Activated gamma-delta T cell treated with Interleukin-2 at 50 U/mL for 16 hours (primary cell): ENCODE measurements around the gene UGT1A3.

Experiments
- DNase-seq: peaks from one replicate; pipeline ENCODE4 v3.0.0-alpha.2; 2020

The UGT1A3 gene

GRCh38 chr2:233760043-233760442 is 31.2 kb downstream of the UGT1A3 start, which contains the start of gene UGT1A1:
Gene UGT1A1 (plus strand): TSS chr2:233760270. CDS start chr2:233760288, 18 bp downstream.
- no peak for DNase-seq

DNA sequence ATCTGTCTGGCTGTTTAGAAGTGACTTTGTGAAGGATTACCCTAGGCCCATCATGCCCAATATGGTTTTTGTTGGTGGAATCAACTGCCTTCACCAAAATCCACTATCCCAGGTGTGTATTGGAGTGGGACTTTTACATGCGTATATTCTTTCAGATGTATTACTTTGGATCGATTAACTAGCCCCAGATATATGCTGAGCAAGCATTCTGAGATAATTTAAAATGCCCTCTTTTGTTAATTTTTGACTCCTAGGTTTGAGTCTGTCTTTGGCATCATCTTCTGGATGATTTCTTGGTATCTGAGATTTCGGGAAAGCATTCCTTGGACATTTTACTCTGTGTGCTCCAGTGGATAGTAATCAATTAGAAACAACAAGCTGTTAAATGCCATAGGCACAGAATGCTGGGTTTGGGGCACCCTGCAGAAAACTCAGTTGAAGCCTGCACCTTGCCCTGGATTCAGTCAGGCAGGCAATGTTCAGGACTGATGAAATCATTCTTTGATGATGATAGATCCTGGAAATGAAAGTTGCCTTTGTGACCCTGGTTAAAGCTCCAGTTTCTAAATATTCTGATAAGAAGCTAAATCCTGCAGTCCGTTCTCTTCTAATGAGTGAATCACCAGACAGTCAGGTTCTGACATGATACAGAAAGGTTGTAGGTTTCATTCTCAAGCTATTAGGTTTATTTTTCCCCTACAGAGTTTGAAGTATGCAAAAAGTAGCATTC is 32.4 kb downstream of the UGT1A3 start:
- DNase-seq: no peak

DNA sequence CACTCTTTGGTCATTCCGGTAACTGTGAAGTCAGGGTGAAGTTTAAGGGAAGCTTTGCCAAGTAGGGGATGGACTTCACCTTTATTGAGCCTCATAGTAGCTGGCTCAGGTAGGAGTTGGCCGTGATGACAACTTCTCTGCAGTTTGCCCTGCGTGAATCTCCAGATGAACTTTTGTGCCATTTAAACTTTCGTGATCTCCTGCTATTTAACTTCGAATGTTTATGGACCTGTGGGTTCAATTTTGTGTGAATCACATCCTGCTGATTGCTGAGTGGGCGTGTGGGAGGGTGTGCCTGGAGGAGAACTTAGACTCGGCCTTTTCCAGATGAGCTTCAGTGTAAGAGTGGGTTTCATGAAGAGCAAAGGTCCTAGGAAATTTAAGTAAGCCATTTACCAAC is 35.4 kb downstream of the UGT1A3 start:
- no peak for DNase-seq

DNA sequence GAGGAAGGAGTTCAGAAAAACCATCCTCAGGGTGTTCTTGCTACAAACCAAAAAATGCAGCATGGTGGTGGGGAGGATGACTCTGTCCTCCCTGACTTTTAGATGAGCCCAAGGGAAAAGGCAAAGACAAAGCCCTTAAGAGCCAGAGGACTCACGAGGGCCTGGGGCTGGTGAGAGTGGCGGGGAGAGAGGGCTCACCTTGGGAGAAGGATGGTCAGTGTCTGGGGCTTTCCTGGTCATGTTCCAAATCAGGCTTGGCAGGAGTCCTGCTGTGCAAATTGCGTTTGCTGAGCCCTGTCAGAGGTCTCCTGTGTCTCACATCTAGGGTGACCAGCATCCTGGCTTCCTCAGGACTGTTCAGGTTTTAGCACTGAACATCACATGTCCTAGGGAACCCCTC is 35.9 kb downstream of the UGT1A3 start:
- no peak for DNase-seq

DNA sequence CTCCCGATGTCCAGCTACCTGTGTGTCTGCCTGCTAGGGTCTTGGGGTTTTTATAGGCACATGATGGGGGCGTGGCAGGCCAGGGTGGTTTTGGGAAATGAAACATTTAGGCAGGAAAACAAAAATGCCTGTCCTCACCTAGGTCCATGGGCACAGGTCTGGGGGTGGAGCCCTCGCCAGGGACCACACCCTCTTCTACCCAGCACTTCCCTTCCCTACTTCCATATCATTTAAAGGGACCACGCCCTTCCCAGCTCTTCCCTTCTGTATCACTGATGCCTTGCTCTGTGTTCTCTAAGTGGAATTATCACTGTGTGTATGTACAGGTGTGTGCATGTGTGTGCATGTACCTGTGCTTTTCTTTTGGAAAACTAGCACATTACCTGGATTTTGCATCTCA is 37.6 kb downstream of the UGT1A3 start:
- no peak for DNase-seq

GRCh38 chr2:233768076-233768475 is 39.2 kb downstream of the UGT1A3 start:
- DNase-seq: no peak

DNA sequence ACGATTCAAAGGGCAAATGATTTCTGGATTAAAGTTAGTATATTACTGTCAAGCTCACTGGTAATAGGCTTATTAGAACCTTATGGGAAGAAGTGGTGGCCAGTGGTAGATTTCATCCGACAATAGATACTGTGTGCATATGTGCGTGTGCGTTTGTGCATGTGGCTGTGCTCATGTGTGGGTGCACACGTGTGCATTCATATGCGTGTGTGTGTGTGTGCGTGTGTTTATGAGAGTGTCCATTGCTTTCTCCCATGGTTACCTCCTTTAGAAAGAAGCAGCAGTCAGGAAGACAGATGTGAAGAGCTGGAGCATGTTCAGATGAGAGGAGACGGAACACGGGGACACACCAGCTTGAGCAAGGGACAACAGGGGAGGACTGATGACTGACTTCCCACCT is 40.4 kb downstream of the UGT1A3 start:
- DNase-seq: no peak

GRCh38 chr2:233772153-233772552 is 43.3 kb downstream of the UGT1A3 start:
- no peak for DNase-seq

GRCh38 chr2:233772583-233772982 is 43.7 kb downstream of the UGT1A3 start:
- no peak for DNase-seq

- no peak for DNase-seq
Measured at GRCh38 chr2:233773854-233774253, 45.0 kb downstream of the UGT1A3 start.

DNA sequence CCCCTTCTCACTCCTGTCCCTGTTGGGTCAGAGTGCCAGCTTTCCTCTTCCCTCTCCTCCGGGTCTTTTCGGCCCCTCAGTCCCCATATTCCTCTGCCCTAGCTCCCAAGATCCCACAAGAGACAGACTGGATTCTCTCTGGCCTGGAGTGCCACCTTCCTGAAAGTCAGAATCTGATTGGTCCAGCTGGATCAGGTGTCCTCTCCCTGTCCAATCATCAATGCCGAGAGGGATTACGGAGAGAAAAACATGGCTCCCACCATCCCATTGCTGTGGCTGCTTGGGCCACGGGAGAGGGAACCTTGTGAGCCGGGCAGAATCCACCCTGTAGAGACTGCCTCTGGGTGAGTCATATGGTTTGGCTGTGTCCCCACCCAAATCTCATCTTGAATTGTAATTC is 46.6 kb downstream of the UGT1A3 start:
- DNase-seq: no peak

- DNase-seq: no peak
Measured at GRCh38 chr2:233778030-233778429, 49.2 kb downstream of the UGT1A3 start, which contains the start of gene MROH2A. Gene MROH2A (plus strand): TSS chr2:233778330. CDS start chr2:233779359, 1,029 bp downstream.

DNA sequence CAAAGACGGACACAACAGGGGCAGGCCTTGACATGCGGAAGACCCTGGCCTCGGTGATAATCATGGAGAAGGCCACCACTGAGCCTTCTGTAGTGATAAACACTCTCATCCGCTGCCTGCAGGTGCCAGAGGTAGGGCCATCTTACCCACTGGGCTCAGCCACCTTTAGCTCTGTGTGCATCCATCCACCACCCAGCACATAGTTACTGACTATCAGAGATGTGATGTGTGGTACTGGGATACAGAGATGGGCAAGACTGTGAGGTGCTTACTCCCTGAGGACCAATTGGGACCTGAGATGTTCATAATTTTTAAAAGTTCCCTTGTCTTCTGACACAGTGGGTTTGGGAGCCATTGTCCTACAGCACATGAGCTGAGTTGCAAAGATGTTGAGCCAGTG is 50.9 kb downstream of the UGT1A3 start:
- DNase-seq: no peak

DNA sequence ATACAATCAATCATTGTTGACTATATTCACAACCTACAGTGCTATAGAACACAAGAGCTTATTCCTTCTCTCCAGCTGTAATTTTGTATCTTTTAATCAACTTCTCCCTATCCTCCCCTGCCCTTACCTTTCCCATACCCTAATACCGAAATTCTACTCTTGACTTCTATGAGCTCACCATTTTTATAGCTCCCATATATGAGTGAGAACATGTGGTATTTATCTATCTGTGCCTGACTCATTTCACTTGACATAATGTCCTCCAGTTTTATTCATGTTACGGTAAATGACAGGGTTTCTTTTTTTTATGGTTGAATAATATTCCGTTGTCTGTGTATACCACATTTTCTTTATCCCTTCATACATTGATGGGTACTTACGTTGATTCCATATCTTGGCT is 51.9 kb downstream of the UGT1A3 start:
- DNase-seq: no peak

- DNase-seq: no peak
Measured at GRCh38 chr2:233789554-233789953, 60.7 kb downstream of the UGT1A3 start.

DNA sequence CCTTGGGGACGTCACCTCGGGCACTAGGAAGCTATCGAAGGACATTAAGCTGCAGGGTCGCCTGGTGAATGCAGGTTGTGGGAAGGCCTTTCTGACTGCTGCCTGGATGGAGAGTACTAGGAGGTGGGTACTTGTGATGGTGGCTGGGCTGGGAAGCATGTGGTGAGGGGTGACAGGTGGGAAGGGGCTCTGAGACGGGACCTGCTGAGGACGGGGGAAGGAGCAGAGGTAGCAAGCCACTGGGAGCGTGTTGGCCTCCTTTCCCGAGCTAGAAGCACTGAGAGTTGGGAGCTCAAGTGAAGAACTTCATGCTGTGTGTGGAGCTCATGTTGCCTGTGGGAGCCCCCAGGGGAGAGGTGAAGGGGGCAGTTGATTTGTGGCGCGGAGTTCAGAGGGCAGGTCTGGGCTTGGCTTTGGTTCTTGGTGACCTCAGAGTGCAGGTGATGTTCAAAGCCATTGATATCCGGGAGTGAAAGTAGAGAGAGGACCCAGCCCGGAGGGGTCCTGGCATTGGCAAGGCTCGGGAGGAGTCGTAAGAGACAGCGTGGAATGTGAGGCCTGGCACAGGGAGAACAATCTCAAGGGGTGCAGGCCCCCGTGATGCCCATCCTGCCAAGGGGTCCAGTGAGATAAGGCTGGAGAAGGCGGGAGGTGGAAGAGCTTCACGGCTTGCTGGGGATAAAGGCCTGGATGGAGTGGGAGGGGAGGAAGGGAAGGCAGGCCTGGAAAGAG is 62.5 kb downstream of the UGT1A3 start:
- DNase-seq: no peak

DNA sequence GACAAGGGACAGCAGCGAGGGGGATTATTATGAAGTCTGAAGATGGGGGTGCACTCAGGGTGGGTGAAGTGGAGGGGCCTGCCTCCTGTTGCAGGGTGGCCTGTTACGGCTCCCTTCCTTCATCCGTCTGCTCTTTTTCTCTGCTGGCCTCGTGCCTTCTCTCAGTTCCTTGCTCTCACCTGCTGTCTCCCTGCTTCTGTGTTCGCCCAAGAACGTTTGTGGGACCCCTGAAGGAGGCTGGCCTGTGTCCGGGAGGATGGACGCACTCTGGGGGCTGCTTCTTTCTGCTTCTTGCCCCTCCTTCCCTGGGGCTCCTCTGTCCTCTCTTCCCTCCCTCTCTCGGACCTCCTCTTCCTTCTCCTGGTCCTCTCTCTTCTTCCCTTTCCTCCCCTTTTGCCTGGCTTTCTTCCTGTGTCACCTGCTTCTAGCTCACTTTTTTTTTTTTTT is 63.1 kb downstream of the UGT1A3 start:
- no peak for DNase-seq

GRCh38 chr2:233792720-233793119 is 63.9 kb downstream of the UGT1A3 start:
- DNase-seq: no peak

DNA sequence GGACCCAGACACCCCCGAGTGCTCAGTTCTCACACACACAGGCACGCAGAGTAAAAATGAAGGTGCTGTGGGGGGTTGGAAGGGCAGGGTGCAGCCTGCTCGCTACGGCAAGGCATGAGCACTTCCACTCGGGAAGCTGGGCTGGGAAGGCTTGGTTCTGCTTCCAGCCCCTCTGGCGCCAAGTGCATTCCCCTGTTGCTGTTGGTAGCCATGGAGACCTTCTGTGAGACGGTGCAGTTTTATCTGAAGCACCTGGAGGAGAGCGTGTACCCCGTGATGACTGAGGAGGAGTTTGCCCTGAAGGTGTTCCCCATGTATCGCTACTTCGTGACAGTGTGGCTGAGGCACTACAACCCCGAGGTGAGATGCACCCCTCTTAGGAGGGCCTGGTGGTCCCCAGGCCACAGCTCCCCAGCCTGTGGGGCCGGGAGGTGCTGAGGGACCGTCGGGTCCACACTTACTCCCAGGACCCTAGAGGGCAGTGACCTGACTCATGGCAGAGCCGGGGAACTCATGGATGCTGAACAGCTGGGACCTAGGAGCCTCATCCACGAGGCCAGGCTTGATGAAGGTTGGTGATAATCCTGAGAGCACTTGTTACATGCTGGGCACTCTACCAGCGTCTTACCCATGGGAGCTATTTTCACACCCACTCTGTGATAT is 64.8 kb downstream of the UGT1A3 start:
- DNase-seq: no peak

- no peak for DNase-seq
Measured at GRCh38 chr2:233794128-233794658, 65.4 kb downstream of the UGT1A3 start.

DNA sequence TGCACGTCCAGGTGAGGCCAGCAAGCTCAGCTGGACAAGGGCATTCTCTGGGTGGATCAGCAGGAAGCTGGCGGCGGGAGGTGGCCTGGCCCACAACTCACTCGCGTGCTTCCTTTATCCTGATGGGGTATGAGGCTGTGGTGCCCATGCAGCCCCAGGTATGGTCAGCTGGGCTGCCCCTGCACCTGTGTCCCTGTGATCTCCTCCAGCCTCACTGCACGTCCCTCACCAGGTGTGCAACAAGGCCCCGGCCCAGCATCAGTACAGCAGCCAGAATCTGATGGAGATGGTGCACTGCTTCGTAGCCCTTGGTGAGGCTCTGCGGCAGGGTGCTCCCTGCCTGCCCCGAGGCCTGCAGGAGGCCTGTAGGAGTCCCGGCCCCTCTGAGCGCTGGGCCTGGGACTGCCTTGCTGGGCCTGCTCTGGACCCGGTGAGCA is 66.9 kb downstream of the UGT1A3 start:
- no peak for DNase-seq

DNA sequence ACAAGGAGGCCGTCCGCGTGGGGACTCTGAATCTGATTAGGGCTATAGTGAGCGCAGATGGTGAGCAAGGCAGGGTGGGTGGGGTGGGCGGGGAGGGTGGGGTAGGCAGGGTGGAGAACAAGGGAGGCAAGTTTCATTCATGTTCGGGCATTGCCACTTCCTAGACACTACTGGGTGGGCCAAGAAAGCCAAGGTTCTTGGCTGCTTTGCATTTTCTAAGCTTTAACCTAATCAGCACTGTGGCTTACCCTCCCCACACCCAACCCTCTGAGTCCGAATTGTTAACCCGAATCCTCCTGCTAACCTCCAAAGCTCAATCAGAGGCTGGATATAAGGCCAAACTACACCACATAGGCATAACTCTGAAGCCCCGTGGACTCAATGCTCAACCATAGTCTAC is 67.4 kb downstream of the UGT1A3 start:
- no peak for DNase-seq

- no peak for DNase-seq
Measured at GRCh38 chr2:233798335-233799086, 69.7 kb downstream of the UGT1A3 start.
